PFSK-1 (cell line): Measurements from ENCODE around the gene ENDOV.

Source experiments
- FOXP2 ChIP-seq: optimal IDR thresholded peaks from 2 replicates; pipeline ENCODE3; 2011; ENCODE audit warnings: borderline replicate concordance, control low read depth, inconsistent platforms; ENCODE audit not compliant: insufficient read depth; ENCODE audit errors: extremely low read length, extremely low read depth
- POLR2AphosphoS5 ChIP-seq: IDR thresholded peaks from 2 replicates; pipeline ENCODE4 v1.6.1; 2012; ENCODE audit warnings: low read depth, mild to moderate bottlenecking, control low read depth, low read length, moderate library complexity
- REST ChIP-seq, 2 experiments: IDR thresholded peaks; 2 replicates each; pipeline versions ENCODE4 v1.6.1 to v1.8.0; 2011 to 2012; ENCODE audit warnings: low read depth in 2 of 2, low read length in 2 of 2, control low read depth in 1 of 2, inconsistent platforms in 1 of 2, mild to moderate bottlenecking in 1 of 2, moderate library complexity in 1 of 2; ENCODE audit not compliant: insufficient read depth in 1 of 2
- SIN3A ChIP-seq: IDR thresholded peaks from 2 replicates; pipeline ENCODE4 v1.6.1; 2012; ENCODE audit warnings: mild to moderate bottlenecking, low read length, moderate library complexity, borderline replicate concordance; ENCODE audit not compliant: insufficient read depth
- TAF1 ChIP-seq: IDR thresholded peaks from 2 replicates; pipeline ENCODE4 v1.6.1; 2012; ENCODE audit warnings: low read length, control low read depth, borderline replicate concordance; ENCODE audit not compliant: insufficient read depth

The ENDOV gene

GRCh38 chr17:80415626-80416137 lies 715 bp downstream of the ENDOV start:
- TF ChIP-seq REST (IDR thresholded peaks at IDR 0.05; ENCODE audit: insufficient read depth in 1 of 2, low read depth in 2 of 2, low read length in 2 of 2): no peak
- TF ChIP-seq TAF1: no peak
- TF ChIP-seq POLR2AphosphoS5: no peak
- TF ChIP-seq SIN3A: no peak
- no peak for TF ChIP-seq FOXP2

- no peak for TF ChIP-seq FOXP2
- TF ChIP-seq TAF1: no peak
- TF ChIP-seq REST (IDR thresholded peaks at IDR 0.05; ENCODE audit: insufficient read depth in 1 of 2, low read depth in 2 of 2, low read length in 2 of 2): no peak
- TF ChIP-seq POLR2AphosphoS5: no peak
- TF ChIP-seq SIN3A: no peak
Observed at GRCh38 chr17:80416260-80416939, 1.4 kb downstream of the ENDOV start.

GRCh38 chr17:80416940-80417293 lies 1.9 kb downstream of the ENDOV start:
- TF ChIP-seq SIN3A (no peak), POLR2AphosphoS5 (no peak), FOXP2 (no peak), REST (IDR thresholded peaks at IDR 0.05; ENCODE audit: insufficient read depth in 1 of 2, low read depth in 2 of 2, low read length in 2 of 2) (no peak), TAF1 (no peak)

- TF ChIP-seq POLR2AphosphoS5 (no peak), FOXP2 (no peak), REST (IDR thresholded peaks at IDR 0.05; ENCODE audit: insufficient read depth in 1 of 2, low read depth in 2 of 2, low read length in 2 of 2) (no peak), SIN3A (no peak), TAF1 (no peak)
Observed at GRCh38 chr17:80418589-80418988, 3.6 kb downstream of the ENDOV start.

- TF ChIP-seq TAF1 (no peak), FOXP2 (no peak), SIN3A (no peak), REST (IDR thresholded peaks at IDR 0.05; ENCODE audit: insufficient read depth in 1 of 2, low read depth in 2 of 2, low read length in 2 of 2) (no peak), POLR2AphosphoS5 (no peak)
Observed at GRCh38 chr17:80419255-80419654, 4.3 kb downstream of the ENDOV start.
